HEK293 (cell line): Measurements from ENCODE around the gene FGR.

Source experiments
- CTCF ChIA-PET: fragments of 350-600 bp; formaldehyde crosslinking; extraction: SDS; loops from one replicate; lab custom pipeline; 2021; ENCODE audit warnings: antibody characterized with exemption; lab: Yijun Ruan, JAX
- POLR2A ChIA-PET: fragments of 300-600 bp; formaldehyde crosslinking; extraction: SDS; loops from one replicate; lab custom pipeline; 2020; ENCODE audit warnings: antibody characterized with exemption, inconsistent platforms; lab: Yijun Ruan, JAX
- H3K27ac ChIP-seq: fragments of 200-500 bp; sonication (Bioruptor generic); 2 replicates; pipeline ENCODE4 v1.5.1; 2014; ENCODE audit warnings: low read depth, low read length, control low read depth, inconsistent platforms; ENCODE audit errors: extremely low read depth
- H3K36me3 ChIP-seq, 2 experiments: fragments of 200-500 bp in 1 of 2; sonication (Bioruptor generic) in 1 of 2; 1 replicate in 1 of 2; 2 replicates in 1 of 2; pipeline ENCODE4 v1.5.1; 2014 to 2017; ENCODE audit warnings: inconsistent platforms in 2 of 2, low read length in 2 of 2; ENCODE audit not compliant: control insufficient read depth in 2 of 2, insufficient read depth in 1 of 2
- H3K4me1 ChIP-seq: fragments of 200-500 bp; sonication (Bioruptor generic); 2 replicates; pipeline ENCODE4 v1.5.1; 2014; ENCODE audit warnings: mild to moderate bottlenecking, low read length, inconsistent platforms; ENCODE audit not compliant: control insufficient read depth, insufficient read depth
- H3K4me3 ChIP-seq: 2 replicates; pipeline ENCODE4 v1.5.1; 2011; ENCODE audit warnings: low read depth, mild to moderate bottlenecking, control low read depth, low read length, moderate library complexity
- H3K9me3 ChIP-seq: fragments of 200-500 bp; sonication (Bioruptor generic); 2 replicates; pipeline ENCODE4 v1.5.1; 2014; ENCODE audit warnings: low read depth, low read length, inconsistent platforms; ENCODE audit not compliant: control insufficient read depth, insufficient read depth
- GLIS1 ChIP-seq: fragments of 450-650 bp; formaldehyde crosslinking; IDR thresholded peaks from 2 replicates; pipeline ENCODE4 v1.5.1; 2016; ENCODE audit warnings: missing biosample characterization, missing genetic modification characterization
- IKZF3 ChIP-seq: fragments of 450-650 bp; IDR thresholded peaks from 2 replicates; pipeline ENCODE4 v1.5.0; 2018; ENCODE audit warnings: missing biosample characterization, mild to moderate bottlenecking, missing genetic modification characterization, moderate library complexity
- KLF1 ChIP-seq: fragments of 450-650 bp; formaldehyde crosslinking; IDR thresholded peaks from 2 replicates; pipeline ENCODE4 v1.5.1; 2016; ENCODE audit warnings: missing biosample characterization, missing genetic modification characterization
- KLF8 ChIP-seq: fragments of 450-650 bp; formaldehyde crosslinking; IDR thresholded peaks from 2 replicates; pipeline ENCODE4 v1.5.1; 2016; ENCODE audit warnings: missing biosample characterization, missing genetic modification characterization
- KLF9 ChIP-seq: fragments of 450-650 bp; formaldehyde crosslinking; IDR thresholded peaks from 2 replicates; pipeline ENCODE4 v1.5.1; 2016; ENCODE audit warnings: missing biosample characterization, missing genetic modification characterization, low read depth
- PRDM1 ChIP-seq: fragments of 450-650 bp; formaldehyde crosslinking; IDR thresholded peaks from 2 replicates; pipeline ENCODE4; 2016; ENCODE audit warnings: missing biosample characterization, missing genetic modification characterization
- SCRT2 ChIP-seq: fragments of 450-650 bp; formaldehyde crosslinking; IDR thresholded peaks from 2 replicates; pipeline ENCODE4 v1.5.1; 2016; ENCODE audit warnings: missing biosample characterization, missing genetic modification characterization
- SP2 ChIP-seq: fragments of 450-650 bp; formaldehyde crosslinking; IDR thresholded peaks from 2 replicates; pipeline ENCODE4 v1.5.1; 2016; ENCODE audit warnings: missing biosample characterization, missing genetic modification characterization
- SP7 ChIP-seq: fragments of 450-650 bp; formaldehyde crosslinking; IDR thresholded peaks from 2 replicates; pipeline ENCODE4 v1.5.1; 2016; ENCODE audit warnings: missing biosample characterization, missing genetic modification characterization
- WT1 ChIP-seq: fragments of 450-650 bp; formaldehyde crosslinking; IDR thresholded peaks from 2 replicates; pipeline ENCODE4 v1.5.1; 2016; ENCODE audit warnings: missing biosample characterization, missing genetic modification characterization
- ZBTB17 ChIP-seq: fragments of 450-650 bp; formaldehyde crosslinking; IDR thresholded peaks from 2 replicates; pipeline ENCODE4 v1.5.1; 2016; ENCODE audit warnings: missing biosample characterization, missing genetic modification characterization
- ZFP69B ChIP-seq: fragments of 450-650 bp; formaldehyde crosslinking; IDR thresholded peaks from 2 replicates; pipeline ENCODE4 v1.5.1; 2016; ENCODE audit warnings: missing biosample characterization, missing genetic modification characterization
- ZIC2 ChIP-seq: fragments of 450-650 bp; formaldehyde crosslinking; IDR thresholded peaks from 2 replicates; pipeline ENCODE4 v1.5.1; 2016; ENCODE audit warnings: missing biosample characterization, missing genetic modification characterization
- ZNF2 ChIP-seq: fragments of 450-650 bp; formaldehyde crosslinking; IDR thresholded peaks from 2 replicates; pipeline ENCODE4 v1.5.1; 2016; ENCODE audit warnings: missing biosample characterization, missing genetic modification characterization
- ZNF324 ChIP-seq: fragments of 450-650 bp; formaldehyde crosslinking; IDR thresholded peaks from 2 replicates; pipeline ENCODE4 v1.5.1; 2016; ENCODE audit warnings: missing biosample characterization, missing genetic modification characterization
- ZNF341 ChIP-seq: fragments of 450-650 bp; formaldehyde crosslinking; IDR thresholded peaks from 2 replicates; pipeline ENCODE4; 2016; ENCODE audit warnings: low read depth, missing biosample characterization, missing genetic modification characterization
- ZNF585B ChIP-seq: fragments of 450-650 bp; formaldehyde crosslinking; IDR thresholded peaks from 2 replicates; pipeline ENCODE4 v1.5.1; 2016; ENCODE audit warnings: missing biosample characterization, missing genetic modification characterization
- ZNF600 ChIP-seq: fragments of 450-650 bp; formaldehyde crosslinking; IDR thresholded peaks from 2 replicates; pipeline ENCODE4 v1.5.1; 2016; ENCODE audit warnings: missing biosample characterization, missing genetic modification characterization
- ZNF621 ChIP-seq: fragments of 450-650 bp; formaldehyde crosslinking; IDR thresholded peaks from 2 replicates; pipeline ENCODE4 v1.5.1; 2017; ENCODE audit warnings: missing biosample characterization, missing genetic modification characterization
- ZNF629 ChIP-seq: fragments of 450-650 bp; formaldehyde crosslinking; IDR thresholded peaks from 2 replicates; pipeline ENCODE4 v1.5.1; 2017; ENCODE audit warnings: missing biosample characterization, missing genetic modification characterization
- ZNF660 ChIP-seq: fragments of 450-650 bp; IDR thresholded peaks from 2 replicates; pipeline ENCODE4 v1.5.1; 2018; ENCODE audit warnings: missing biosample characterization, mild to moderate bottlenecking, missing genetic modification characterization
- ZNF677 ChIP-seq: fragments of 450-650 bp; IDR thresholded peaks from 2 replicates; pipeline ENCODE4 v1.5.0; 2018; ENCODE audit warnings: missing biosample characterization, mild to moderate bottlenecking, missing genetic modification characterization, moderate library complexity
- TF ChIP-seq, protein P1 (sequence below): fragments of 450-650 bp; formaldehyde crosslinking; IDR thresholded peaks from 2 replicates; pipeline ENCODE4 v1.5.1; 2016; ENCODE audit warnings: missing biosample characterization, missing genetic modification characterization
- TF ChIP-seq, protein P2 (sequence below): fragments of 450-650 bp; IDR thresholded peaks from 2 replicates; pipeline ENCODE4 v1.5.1; 2018; ENCODE audit warnings: missing biosample characterization, missing genetic modification characterization
- TF ChIP-seq, protein P3 (sequence below): fragments of 450-650 bp; formaldehyde crosslinking; IDR thresholded peaks from 2 replicates; pipeline ENCODE4 v1.5.1; 2016; ENCODE audit warnings: missing biosample characterization, missing genetic modification characterization
- TF ChIP-seq, protein P4 (sequence below): fragments of 450-650 bp; formaldehyde crosslinking; IDR thresholded peaks from 2 replicates; pipeline ENCODE4 v1.5.1; 2017; ENCODE audit warnings: missing biosample characterization, missing genetic modification characterization

The FGR gene

DNA sequence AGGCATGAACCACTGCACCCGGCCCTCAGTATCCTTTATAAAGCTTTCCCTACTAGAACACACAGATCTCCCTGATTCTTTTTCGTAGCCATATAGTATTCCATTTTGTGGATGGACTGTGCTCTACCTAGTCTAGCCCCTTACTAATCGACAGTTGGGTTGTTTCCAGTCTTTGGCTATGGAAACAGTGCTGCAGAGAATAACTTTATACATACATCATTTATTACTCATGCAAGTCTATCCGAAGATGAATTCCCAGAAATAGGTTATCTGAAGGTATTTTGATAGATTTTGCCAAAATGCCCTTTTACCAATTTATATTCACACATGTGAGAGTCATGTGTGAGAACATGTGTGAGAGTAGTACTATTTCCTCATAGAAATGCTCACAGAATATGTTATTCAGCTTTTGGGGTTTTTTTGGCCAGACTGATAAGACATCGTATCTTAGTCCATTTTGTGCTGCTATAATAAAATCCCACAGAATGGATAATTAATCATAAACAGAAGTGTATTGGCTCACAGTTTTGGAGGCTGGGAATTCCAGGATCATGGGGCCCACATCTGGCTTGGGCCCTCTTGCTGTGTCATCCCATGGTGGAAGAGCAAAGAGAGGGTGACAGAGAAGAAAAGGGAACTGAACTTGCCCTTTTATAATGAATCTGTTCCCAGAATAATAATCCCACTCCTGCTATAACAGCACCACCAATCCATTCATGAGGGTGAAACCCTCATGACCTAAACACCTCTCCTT lies 17.3 kb upstream of the FGR start (continued):
- TF ChIP-seq, protein P1, sequence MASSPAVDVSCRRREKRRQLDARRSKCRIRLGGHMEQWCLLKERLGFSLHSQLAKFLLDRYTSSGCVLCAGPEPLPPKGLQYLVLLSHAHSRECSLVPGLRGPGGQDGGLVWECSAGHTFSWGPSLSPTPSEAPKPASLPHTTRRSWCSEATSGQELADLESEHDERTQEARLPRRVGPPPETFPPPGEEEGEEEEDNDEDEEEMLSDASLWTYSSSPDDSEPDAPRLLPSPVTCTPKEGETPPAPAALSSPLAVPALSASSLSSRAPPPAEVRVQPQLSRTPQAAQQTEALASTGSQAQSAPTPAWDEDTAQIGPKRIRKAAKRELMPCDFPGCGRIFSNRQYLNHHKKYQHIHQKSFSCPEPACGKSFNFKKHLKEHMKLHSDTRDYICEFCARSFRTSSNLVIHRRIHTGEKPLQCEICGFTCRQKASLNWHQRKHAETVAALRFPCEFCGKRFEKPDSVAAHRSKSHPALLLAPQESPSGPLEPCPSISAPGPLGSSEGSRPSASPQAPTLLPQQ (tag by site-specific recombination) = 0 out of 2 replicates have a peak, but pooled peaks have one; percentile 34
- TF ChIP-seq ZNF621 (tag by site-specific recombination) (no peak), PRDM1 (peak; percentile 31; the same call in 1 of the 2 replicates), SP2 (no peak), KLF9 (tag by site-specific recombination) (no peak)
- TF ChIP-seq, all 188 proteins: peak for 4

DNA sequence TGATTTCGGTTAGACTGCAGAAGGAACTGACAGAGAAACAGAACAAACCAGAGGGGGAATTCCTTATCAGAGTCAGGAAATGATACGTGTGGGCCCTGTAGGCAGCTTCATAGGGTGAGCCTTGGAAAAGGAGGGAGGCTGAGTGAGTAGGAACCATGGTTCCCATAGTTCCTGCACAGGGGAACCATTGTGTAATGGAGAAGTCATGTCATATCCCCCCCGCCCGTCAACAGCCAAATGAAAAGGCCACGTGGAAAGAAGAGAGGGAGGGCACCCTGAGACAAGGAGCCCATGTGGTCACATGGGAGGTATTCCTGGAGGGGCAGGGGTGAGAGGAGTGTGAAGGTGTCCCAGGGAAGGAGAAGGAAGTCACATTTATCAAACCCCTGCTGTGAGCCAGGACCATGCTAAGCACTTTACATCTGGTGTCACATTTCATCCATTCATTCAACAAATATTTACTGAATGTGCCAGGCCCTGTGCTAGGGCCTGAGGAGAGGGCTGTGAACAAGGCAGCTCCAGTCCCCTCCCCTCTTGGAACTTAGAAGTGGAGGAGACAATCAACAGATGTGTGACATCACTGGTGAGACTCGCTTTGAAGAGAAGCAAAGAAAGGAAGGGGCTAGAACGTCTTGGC lies 15.7 kb upstream of the FGR start:
- H3K4me1 ChIP-seq = peaks cover 5% of the 10 kb centered on the region
- no peaks in the 10 kb centered on the region for H3K36me3 ChIP-seq
- H3K9me3 ChIP-seq = no peaks in the 10 kb centered on the region
- H3K27ac ChIP-seq = no peak overlapping the region
- POLR2A ChIA-PET = interaction anchor here (1.0 kb wide), 1 partner anchor 47 kb away, joined by 5 read pairs; the partner anchor contains the start of gene AHDC1
- CTCF ChIA-PET = interaction anchor here (0.7 to 3.3 kb wide), 3 partner anchors 11 to 42 kb away, joined by 3 to 30 read pairs (median 10); no protein-coding TSS in a partner anchor
- no peak overlapping the region for H3K4me3 ChIP-seq
- TF ChIP-seq, protein P1 (tag by site-specific recombination) = peak; percentile 55
- peak; percentile 87 for TF ChIP-seq ZNF629 (tag by site-specific recombination)
- peak; percentile 80 for TF ChIP-seq ZBTB17
- TF ChIP-seq, protein P2, sequence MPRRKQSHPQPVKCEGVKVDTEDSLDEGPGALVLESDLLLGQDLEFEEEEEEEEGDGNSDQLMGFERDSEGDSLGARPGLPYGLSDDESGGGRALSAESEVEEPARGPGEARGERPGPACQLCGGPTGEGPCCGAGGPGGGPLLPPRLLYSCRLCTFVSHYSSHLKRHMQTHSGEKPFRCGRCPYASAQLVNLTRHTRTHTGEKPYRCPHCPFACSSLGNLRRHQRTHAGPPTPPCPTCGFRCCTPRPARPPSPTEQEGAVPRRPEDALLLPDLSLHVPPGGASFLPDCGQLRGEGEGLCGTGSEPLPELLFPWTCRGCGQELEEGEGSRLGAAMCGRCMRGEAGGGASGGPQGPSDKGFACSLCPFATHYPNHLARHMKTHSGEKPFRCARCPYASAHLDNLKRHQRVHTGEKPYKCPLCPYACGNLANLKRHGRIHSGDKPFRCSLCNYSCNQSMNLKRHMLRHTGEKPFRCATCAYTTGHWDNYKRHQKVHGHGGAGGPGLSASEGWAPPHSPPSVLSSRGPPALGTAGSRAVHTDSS (tag by site-specific recombination) = peak; percentile 65
- TF ChIP-seq ZNF600 (tag by site-specific recombination) = peak; percentile 72
- peak; percentile 76 for TF ChIP-seq ZIC2
- peak; percentile 68 for TF ChIP-seq ZNF660 (tag by site-specific recombination)
- TF ChIP-seq IKZF3 (tag by site-specific recombination) = peak; percentile 73; the same call in 1 of the 2 replicates
- peak; percentile 87 for TF ChIP-seq GLIS1 (tag by site-specific recombination)
- TF ChIP-seq, protein P3, sequence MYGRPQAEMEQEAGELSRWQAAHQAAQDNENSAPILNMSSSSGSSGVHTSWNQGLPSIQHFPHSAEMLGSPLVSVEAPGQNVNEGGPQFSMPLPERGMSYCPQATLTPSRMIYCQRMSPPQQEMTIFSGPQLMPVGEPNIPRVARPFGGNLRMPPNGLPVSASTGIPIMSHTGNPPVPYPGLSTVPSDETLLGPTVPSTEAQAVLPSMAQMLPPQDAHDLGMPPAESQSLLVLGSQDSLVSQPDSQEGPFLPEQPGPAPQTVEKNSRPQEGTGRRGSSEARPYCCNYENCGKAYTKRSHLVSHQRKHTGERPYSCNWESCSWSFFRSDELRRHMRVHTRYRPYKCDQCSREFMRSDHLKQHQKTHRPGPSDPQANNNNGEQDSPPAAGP = peak; percentile 84
- TF ChIP-seq SP7 = peak; percentile 84
- peak; percentile 51; the same call in 1 of the 2 replicates for TF ChIP-seq ZFP69B (tag by site-specific recombination)
- no peak for TF ChIP-seq ZNF585B (tag by site-specific recombination)
- no peak for TF ChIP-seq ZNF677
- TF ChIP-seq ZNF324 = 0 out of 2 replicates have a peak, but pooled peaks have one; percentile 22
- no peak for TF ChIP-seq ZNF2 (tag by site-specific recombination)
- peak; percentile 10; the same call in 1 of the 2 replicates for TF ChIP-seq SP2
- peak; percentile 80 for TF ChIP-seq WT1 (tag by site-specific recombination)
- TF ChIP-seq KLF1 (tag by site-specific recombination) = no peak; the same call in 1 of the 2 replicates
- TF ChIP-seq KLF8 (tag by site-specific recombination) = peak; percentile 61
- peak; percentile 87 for TF ChIP-seq ZNF341 (tag by site-specific recombination)
- TF ChIP-seq, protein P4, sequence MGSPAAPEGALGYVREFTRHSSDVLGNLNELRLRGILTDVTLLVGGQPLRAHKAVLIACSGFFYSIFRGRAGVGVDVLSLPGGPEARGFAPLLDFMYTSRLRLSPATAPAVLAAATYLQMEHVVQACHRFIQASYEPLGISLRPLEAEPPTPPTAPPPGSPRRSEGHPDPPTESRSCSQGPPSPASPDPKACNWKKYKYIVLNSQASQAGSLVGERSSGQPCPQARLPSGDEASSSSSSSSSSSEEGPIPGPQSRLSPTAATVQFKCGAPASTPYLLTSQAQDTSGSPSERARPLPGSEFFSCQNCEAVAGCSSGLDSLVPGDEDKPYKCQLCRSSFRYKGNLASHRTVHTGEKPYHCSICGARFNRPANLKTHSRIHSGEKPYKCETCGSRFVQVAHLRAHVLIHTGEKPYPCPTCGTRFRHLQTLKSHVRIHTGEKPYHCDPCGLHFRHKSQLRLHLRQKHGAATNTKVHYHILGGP = no peak
- peak; percentile 97 for TF ChIP-seq SCRT2 (tag by site-specific recombination)
